Central memory CD8-positive, alpha-beta T cell (primary cell): ENCODE measurements around the gene PXN.

Experiments
- ATAC-seq: fragments of 150-1000 bp; cut with Tn5 transposase; replicated peaks from 2 replicates; pipeline ENCODE4 v1.10.0; 2022; ENCODE audit warnings: mild to moderate bottlenecking, moderate FRiP score, moderate number of reproducible peaks; ENCODE audit not compliant: poor library complexity, severe bottlenecking; ENCODE audit errors: extremely low read depth
- DNase-seq, 2 donors: peaks; one replicate each; pipeline ENCODE4 v3.0.0; 2021; ENCODE audit warnings: low spot score in 2 of 2
- H3K27ac Mint-ChIP-seq: one replicate; pipeline ENCODE4 v1.8.0; 2022; ENCODE audit warnings: low read depth, mild to moderate bottlenecking, moderate library complexity, mixed read lengths
- H3K27me3 Mint-ChIP-seq: one replicate; pipeline ENCODE4 v1.8.0; 2022; ENCODE audit warnings: mixed read lengths
- H3K36me3 Mint-ChIP-seq: one replicate; pipeline ENCODE4 v1.8.0; 2022; ENCODE audit warnings: mild to moderate bottlenecking, moderate library complexity, mixed read lengths; ENCODE audit not compliant: insufficient read depth
- H3K4me1 Mint-ChIP-seq: one replicate; pipeline ENCODE4 v1.8.0; 2022; ENCODE audit warnings: mixed read lengths
- H3K4me3 Mint-ChIP-seq: one replicate; pipeline ENCODE4 v1.8.0; 2022; ENCODE audit warnings: mild to moderate bottlenecking, moderate library complexity, mixed read lengths
- H3K9me3 Mint-ChIP-seq: one replicate; pipeline ENCODE4 v1.8.0; 2022; ENCODE audit warnings: mixed read lengths

PXN gene

DNA sequence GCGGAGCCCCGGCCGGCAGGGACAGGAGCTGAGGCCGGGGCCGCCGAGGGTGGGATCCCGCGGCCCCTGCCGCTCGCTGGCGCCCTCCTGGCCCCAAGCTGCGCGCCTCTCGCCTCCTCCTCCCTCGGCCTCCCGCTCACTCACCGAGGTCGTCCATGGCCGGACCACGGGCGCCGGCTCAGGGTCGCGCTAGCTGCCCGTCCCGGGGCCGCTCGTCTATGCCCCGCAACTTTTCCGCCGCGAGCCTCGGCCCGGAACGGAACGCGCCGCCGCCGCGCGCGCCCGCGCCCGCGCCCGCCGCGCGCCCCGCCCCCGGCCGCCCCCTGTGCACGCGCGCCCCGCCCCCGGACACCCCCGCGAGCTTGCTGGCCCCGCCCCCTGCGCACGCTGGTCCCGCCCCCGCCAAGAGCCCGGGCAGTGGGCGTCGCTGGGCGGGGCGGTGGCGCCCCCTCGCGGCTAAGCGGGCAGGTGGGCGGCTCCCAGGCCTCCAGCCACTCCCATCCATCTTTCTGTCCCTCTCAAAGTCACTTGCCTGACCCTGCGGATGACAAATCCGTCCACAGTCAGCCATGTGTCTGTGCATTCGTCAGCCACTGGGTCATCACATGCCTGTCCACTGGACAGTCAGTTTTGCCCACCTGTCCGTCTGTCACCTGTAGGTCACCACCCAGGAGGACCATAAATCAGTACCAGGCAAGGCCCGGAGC, at the start of gene PXN:
TSS of gene PXN (minus strand) at position 258 of the 707 bp plus-strand sequence. CDS start at position 157, 101 bp downstream.
- Mint-ChIP-seq H3K4me3 (peak within 1 kb of the TSS; percentile 98), H3K27me3 (no peaks in the 10 kb centered on the region), H3K4me1 (peaks cover 47% of the 10 kb centered on the region), H3K27ac (peak within 1 kb of the TSS; percentile 95), H3K9me3 (no peaks in the 10 kb centered on the region), H3K36me3 (peaks cover 13% of the 10 kb centered on the region)
- ATAC-seq (peak; percentile 78), DNase-seq (peak; percentile 81 to 88)

DNA sequence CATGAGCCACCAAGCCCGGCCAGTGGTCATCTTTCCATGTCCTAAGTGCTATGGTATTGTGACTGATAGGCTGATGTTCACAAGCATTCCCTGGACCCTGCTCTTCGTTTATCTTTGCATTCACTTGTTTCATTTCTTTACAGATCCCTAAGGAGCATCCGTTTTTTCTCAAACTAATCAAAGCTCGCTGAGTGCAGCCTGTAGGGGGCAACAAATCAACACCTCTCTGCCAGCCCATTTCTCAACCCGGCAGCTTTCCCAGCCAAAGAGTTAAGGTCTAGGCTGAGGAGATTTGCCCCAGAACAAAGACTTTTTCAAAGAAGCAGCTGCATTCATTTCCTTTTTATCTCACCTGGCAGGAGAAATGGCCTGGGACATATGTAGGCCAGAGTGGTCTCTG, 48.7 kb upstream of the PXN start:
- H3K27me3 Mint-ChIP-seq = no peaks in the 10 kb centered on the region
- no peak overlapping the region for H3K4me3 Mint-ChIP-seq
- H3K36me3 Mint-ChIP-seq = peaks cover 8% of the 10 kb centered on the region
- DNase-seq (no peak), ATAC-seq (no peak)
- peaks cover 12% of the 10 kb centered on the region for H3K4me1 Mint-ChIP-seq
- H3K27ac Mint-ChIP-seq = no peak overlapping the region
- no peaks in the 10 kb centered on the region for H3K9me3 Mint-ChIP-seq

DNA sequence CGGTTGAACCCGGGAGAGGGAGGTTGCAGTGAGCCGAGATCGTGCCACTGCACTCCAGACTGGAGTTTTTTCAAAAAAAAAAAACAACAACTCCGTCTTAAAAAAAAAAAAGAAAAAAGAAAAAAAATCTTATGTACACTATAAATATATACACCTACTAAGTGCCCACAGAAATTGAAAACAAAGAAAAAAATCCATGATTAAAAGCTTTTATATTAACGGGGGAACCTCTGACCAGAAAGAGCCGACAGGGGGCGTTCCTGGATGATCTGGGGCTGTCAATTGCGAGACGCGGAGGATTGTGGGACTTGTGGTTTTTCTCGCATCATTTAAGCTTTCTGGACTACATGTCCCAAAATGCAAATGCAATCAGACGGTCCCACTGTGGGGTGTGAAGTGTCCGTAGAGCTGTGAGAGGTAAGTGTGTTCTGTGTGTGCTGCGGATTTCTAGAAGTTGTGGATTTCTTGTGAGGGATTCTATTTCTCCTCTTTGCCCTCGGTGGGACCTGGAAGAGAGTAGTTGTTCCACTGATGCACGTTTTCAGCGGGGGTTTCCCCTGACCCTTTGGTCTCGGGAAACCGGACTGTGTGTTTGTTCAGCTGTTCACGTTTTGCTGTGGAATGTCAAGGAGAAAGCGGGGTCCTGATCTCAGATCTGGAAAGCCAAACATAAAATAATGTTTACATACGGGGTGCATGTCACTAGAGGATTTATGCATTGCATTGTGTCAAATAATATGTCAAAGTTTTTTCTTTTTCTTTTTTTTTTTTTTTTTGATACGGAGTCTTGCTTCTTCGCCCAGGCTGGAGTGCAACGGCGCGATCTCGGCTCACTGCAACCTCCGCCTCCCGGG, 36.7 kb upstream of the PXN start, which contains the start of gene SIRT4:
TSS of gene SIRT4 (plus strand) at position 360 of the 854 bp plus-strand sequence. CDS start 1,241 bp downstream, outside the sequence.
- H3K27me3 Mint-ChIP-seq = no peaks in the 10 kb centered on the region
- no peak within 1 kb of the TSS for H3K27ac Mint-ChIP-seq
- H3K4me3 Mint-ChIP-seq = peak within 1 kb of the TSS; percentile 88
- ATAC-seq (peak; percentile 98), DNase-seq (peak; percentile 81)
- H3K4me1 Mint-ChIP-seq = peaks cover 11% of the 10 kb centered on the region
- peaks cover 4% of the 10 kb centered on the region for H3K36me3 Mint-ChIP-seq
- H3K9me3 Mint-ChIP-seq = no peaks in the 10 kb centered on the region

GRCh38 chr12:120292661-120293531, 27.4 kb upstream of the PXN start, which contains the start of gene RNU4-1:
TSS of gene RNU4-1 (minus strand) at chr12:120293237.
- H3K27me3 Mint-ChIP-seq = no peaks in the 10 kb centered on the region
- peak; percentile 63 to 83 for DNase-seq
- H3K27ac Mint-ChIP-seq = no peak within 1 kb of the TSS
- H3K36me3 Mint-ChIP-seq = peaks cover 15% of the 10 kb centered on the region
- H3K4me1 Mint-ChIP-seq = no peaks in the 10 kb centered on the region
- no peaks in the 10 kb centered on the region for H3K9me3 Mint-ChIP-seq
- peak; percentile 46 for ATAC-seq
- H3K4me3 Mint-ChIP-seq = no peak within 1 kb of the TSS

DNA sequence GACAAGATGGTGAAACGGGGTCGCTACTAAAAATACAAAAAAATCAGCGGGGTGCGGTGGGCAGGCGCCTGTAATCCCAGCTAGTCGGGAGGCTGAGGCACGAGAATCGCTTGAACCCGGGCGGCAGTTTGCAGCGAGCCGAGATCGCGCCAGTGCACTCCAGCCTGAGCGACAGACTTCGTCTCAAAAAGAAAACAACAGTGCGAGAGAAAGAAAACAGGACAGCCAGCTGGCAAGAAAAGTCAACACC, 26.8 kb upstream of the PXN start:
- no peak for ATAC-seq
- Mint-ChIP-seq H3K27ac (no peak overlapping the region), H3K36me3 (peaks cover 15% of the 10 kb centered on the region), H3K27me3 (no peaks in the 10 kb centered on the region), H3K4me3 (no peak overlapping the region), H3K9me3 (no peaks in the 10 kb centered on the region), H3K4me1 (no peaks in the 10 kb centered on the region)
- DNase-seq = no peak

- H3K27me3 Mint-ChIP-seq = no peaks in the 10 kb centered on the region
- no peak overlapping the region for H3K27ac Mint-ChIP-seq
- ATAC-seq = no peak
Measured at GRCh38 chr12:120290609-120291305, 25.2 kb upstream of the PXN start.

GRCh38 chr12:120287491-120287890, 22.0 kb upstream of the PXN start:
- Mint-ChIP-seq H3K36me3 (peaks cover 13% of the 10 kb centered on the region), H3K27me3 (no peaks in the 10 kb centered on the region), H3K27ac (no peak overlapping the region), H3K4me3 (no peak overlapping the region), H3K4me1 (no peaks in the 10 kb centered on the region), H3K9me3 (no peaks in the 10 kb centered on the region)
- no peak for ATAC-seq
- no peak for DNase-seq

More at GRCh38 chr12:120290609-120291305, 25.2 kb upstream of the PXN start:
- Mint-ChIP-seq H3K4me3 (no peak overlapping the region), H3K9me3 (no peaks in the 10 kb centered on the region), H3K4me1 (no peaks in the 10 kb centered on the region), H3K36me3 (peaks cover 15% of the 10 kb centered on the region)
- DNase-seq = peak; percentile 13 to 19

GRCh38 chr12:120286768-120287490, 21.4 kb upstream of the PXN start:
- no peak for DNase-seq
- Mint-ChIP-seq H3K27me3 (no peaks in the 10 kb centered on the region), H3K36me3 (peaks cover 13% of the 10 kb centered on the region), H3K27ac (no peak overlapping the region), H3K4me3 (no peak overlapping the region), H3K9me3 (no peaks in the 10 kb centered on the region), H3K4me1 (no peaks in the 10 kb centered on the region)
- ATAC-seq = no peak

DNA sequence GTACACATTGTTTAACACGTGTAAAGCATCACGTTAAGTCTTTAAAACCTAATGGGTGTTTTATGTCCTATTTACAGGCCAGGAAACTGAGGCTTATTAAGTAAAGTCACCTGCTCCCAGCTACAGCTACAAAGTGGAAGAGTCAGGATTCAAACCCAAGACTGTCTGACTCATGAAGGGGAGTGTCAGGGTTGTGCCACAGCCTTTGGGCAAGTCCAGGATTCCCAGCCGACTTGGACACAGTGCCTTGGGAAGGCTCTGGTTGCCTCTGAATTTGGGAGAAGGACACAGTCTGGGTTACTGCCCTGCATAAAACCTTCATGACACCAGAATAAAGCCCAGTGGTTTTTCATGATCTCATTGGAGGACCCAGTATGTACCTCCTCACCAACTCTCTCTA, 18.9 kb upstream of the PXN start:
- no peaks in the 10 kb centered on the region for H3K27me3 Mint-ChIP-seq
- no peak for ATAC-seq
- no peak overlapping the region for H3K4me3 Mint-ChIP-seq
- H3K4me1 Mint-ChIP-seq = no peaks in the 10 kb centered on the region
- peaks cover 2% of the 10 kb centered on the region for H3K36me3 Mint-ChIP-seq
- H3K9me3 Mint-ChIP-seq = no peaks in the 10 kb centered on the region
- no peak overlapping the region for H3K27ac Mint-ChIP-seq
- DNase-seq = no peak

DNA sequence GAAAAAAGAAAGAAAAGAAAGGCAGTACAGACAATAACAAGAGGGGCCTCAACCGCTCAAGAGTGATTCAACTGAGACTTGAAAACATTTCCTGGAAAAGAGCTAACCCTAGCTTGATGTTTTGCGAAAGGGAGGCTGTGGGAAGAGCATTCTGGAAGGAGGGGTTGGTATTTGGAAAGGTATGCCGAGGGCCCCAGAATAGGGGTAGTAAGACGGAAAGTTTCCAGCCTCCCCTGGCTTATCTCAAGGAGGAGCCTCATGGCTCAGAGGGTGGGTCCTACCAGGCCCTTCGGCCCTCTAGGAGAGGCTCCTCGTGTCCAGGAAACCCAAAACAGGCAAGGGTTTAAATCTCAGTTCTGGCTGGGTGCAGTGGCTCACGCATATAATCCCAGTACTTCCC, 17.8 kb upstream of the PXN start:
- Mint-ChIP-seq H3K4me3 (no peak overlapping the region), H3K36me3 (no peaks in the 10 kb centered on the region), H3K4me1 (no peaks in the 10 kb centered on the region), H3K27ac (no peak overlapping the region), H3K9me3 (no peaks in the 10 kb centered on the region), H3K27me3 (no peaks in the 10 kb centered on the region)
- ATAC-seq (no peak), DNase-seq (no peak)

DNA sequence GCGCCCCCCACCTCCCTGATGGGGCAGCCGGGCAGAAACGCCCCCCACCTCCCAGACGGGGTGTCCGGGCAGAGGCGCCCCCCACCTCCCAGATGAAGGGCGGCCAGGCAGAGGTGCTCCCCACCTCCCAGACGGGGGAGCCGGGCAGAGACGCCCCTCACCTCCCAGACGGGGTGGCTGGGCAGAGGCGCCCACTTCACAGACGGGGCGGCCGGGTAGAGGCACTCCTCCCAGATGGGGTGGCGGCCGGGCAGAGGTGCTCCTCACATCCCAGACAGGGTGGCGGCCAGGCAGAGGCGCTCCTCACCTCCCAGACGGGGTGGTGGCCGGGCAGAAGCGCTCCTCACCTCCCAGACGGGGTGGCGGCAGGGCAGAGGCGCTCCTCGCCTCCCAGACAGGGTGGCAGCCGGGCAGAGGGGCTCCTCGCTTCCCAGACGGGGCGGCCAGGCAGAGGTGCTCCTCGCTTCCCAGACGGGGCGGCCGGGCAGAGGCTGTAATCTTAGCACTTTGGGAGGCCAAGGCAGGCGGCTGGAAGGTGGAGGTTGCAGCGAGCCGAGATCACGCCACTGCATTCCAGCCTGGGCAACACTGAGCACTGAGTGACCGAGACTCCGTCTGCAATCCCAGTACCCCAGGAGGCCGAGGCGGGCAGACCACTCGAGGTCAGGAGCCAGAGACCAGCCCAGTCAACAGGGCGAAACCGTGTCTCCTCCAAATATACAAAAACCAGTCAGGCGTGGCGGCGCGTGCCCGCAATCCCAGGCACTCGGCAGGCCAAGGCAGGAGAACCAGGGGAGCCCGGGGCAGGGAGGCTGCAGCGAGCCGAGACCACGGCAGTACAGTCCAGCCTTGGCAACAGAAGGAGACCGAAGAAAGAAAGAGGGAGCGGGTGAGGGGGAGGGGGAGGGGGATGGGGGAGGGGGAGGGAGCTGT, 12.9 kb upstream of the PXN start:
- H3K9me3 Mint-ChIP-seq = no peaks in the 10 kb centered on the region
- DNase-seq = no peak
- no peaks in the 10 kb centered on the region for H3K36me3 Mint-ChIP-seq
- H3K4me3 Mint-ChIP-seq = no peak overlapping the region
- no peaks in the 10 kb centered on the region for H3K27me3 Mint-ChIP-seq
- no peak overlapping the region for H3K27ac Mint-ChIP-seq
- ATAC-seq = no peak
- no peaks in the 10 kb centered on the region for H3K4me1 Mint-ChIP-seq
